H1 (cell line): Measurements from ENCODE around the gene FRMD4A. TPM values are rescaled to one million over a fixed set of nuclear protein-coding genes. Genes with fewer than 3 reads are reported as not detected.

ENCODE experiments used
- BCL11A ChIP-seq, 2 experiments: IDR thresholded peaks; one replicate each; pipeline ENCODE4 v1.6.1; 2011; ENCODE audit warnings: low read depth in 2 of 2, low read length in 2 of 2, mild to moderate bottlenecking in 2 of 2
- KDM5A ChIP-seq: fragments of 200-600 bp; IDR thresholded peaks from 2 replicates; pipeline ENCODE4 v1.7.1; 2012; ENCODE audit warnings: mild to moderate bottlenecking, low read length, inconsistent platforms, mixed read lengths
- SIRT6 ChIP-seq: IDR thresholded peaks from one replicate; pipeline ENCODE4 v1.7.1; 2012; ENCODE audit warnings: low read length, inconsistent platforms
- polyA plus RNA-seq, 7 experiments: library from polyadenylated mRNA; depleted of rRNA in 3 of 7; stranded (reverse) in 5 of 7; unstranded in 2 of 7; fragments of >200 nt in 5 of 7; fragments of 200-250 nt in 2 of 7; gene quantifications; 1 replicate in 5 of 7; 2 replicates in 1 of 7; 4 replicates in 1 of 7; pipeline versions ENCODE4 v1.2.1 to v1.2.3, GENCODE V29; 2011 to 2013; ENCODE audit warnings: missing spikeins in 2 of 7, mixed read lengths in 2 of 7
- total RNA-seq: library from RNA; stranded (reverse); fragmentation: NEBNext Ultra II Directional; extraction: Animal tissue kit (Norgen Biotek cat#: 25700); gene quantifications from 2 replicates; pipeline ENCODE4 v1.2.1, GENCODE V29; 2021

The FRMD4A gene
- total and polyA plus RNA-seq, 2 of the 8 experiments (the other 6 are each of a cell fraction or from before 2014, with no cell fraction given): 38.6 to 39.6 TPM

DNA sequence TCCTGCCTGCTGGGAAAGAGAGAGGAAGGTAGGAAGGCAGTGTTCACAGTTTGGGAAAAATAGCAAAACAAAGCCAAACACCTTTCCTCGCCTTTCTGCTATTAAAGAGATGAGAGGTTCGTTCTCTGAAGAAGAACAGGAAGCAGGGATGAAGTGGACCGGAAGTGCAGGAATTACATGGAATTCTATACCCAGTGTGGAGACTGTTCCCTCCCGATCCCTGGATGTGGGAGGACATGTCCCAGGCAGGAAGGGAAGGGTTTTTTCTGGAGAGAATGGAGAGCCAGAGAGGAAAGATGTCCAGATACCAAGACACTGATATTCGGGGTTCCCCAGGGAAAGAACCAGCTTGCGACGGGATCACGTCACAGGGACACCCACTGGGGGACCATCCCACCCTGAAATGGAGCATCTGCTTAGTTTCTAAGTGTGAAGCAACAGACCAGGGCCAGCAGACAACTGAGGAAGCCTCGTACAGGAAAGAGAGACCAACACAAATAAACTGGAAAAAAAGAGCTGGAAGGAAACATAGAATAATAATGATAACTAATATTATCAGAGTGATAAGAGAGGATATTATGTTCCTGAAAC is 556.3 kb downstream of the FRMD4A start (continued):
- TF ChIP-seq SIRT6 (no peak), BCL11A (IDR thresholded peaks at IDR 0.05; ENCODE audit: low read depth in 2 of 2, low read length in 2 of 2) (no peak), KDM5A (no peak)
